Rectal smooth muscle tissue (tissue), 1 donor: ENCODE measurements around the gene SREK1.

Experiments
- H3K27ac ChIP-seq: one replicate; pipeline ENCODE4 v1.7.0; 2013; ENCODE audit warnings: low read depth, low read length, inconsistent platforms
- H3K27me3 ChIP-seq: one replicate; pipeline ENCODE4 v1.7.0; 2013; ENCODE audit warnings: low read length; ENCODE audit not compliant: control insufficient read depth, insufficient read depth
- H3K36me3 ChIP-seq: one replicate; pipeline ENCODE4 v1.7.0; 2013; ENCODE audit warnings: low read length; ENCODE audit not compliant: control insufficient read depth, insufficient read depth
- H3K4me1 ChIP-seq: one replicate; pipeline ENCODE4 v1.7.0; 2013; ENCODE audit warnings: low read length; ENCODE audit not compliant: control insufficient read depth, insufficient read depth
- H3K4me3 ChIP-seq: one replicate; pipeline ENCODE4 v1.7.0; 2013; ENCODE audit warnings: low read length
- H3K9ac ChIP-seq: one replicate; pipeline ENCODE4 v1.7.0; 2013; ENCODE audit warnings: low read length

The SREK1 gene

GRCh38 chr5:66170195-66170919 is 26.3 kb downstream of the SREK1 start:
- H3K27me3 ChIP-seq = no peaks in the 10 kb centered on the region
- no peak overlapping the region for H3K9ac ChIP-seq
- H3K4me1 ChIP-seq = no peaks in the 10 kb centered on the region
- H3K4me3 ChIP-seq = no peak overlapping the region
- H3K36me3 ChIP-seq = peaks cover 4% of the 10 kb centered on the region
- no peak overlapping the region for H3K27ac ChIP-seq

GRCh38 chr5:66171349-66172344 is 27.5 kb downstream of the SREK1 start:
- no peak overlapping the region for H3K27ac ChIP-seq
- no peaks in the 10 kb centered on the region for H3K4me1 ChIP-seq

GRCh38 chr5:66174338-66174737 is 30.2 kb downstream of the SREK1 start:
- Histone ChIP-seq H3K27ac (peak overlapping the region; percentile 30), H3K36me3 (peaks cover 14% of the 10 kb centered on the region), H3K27me3 (no peaks in the 10 kb centered on the region), H3K4me1 (no peaks in the 10 kb centered on the region), H3K4me3 (no peak overlapping the region), H3K9ac (no peak overlapping the region)

More at GRCh38 chr5:66171349-66172344, 27.5 kb downstream of the SREK1 start:
- H3K4me3 ChIP-seq = no peak overlapping the region
- no peak overlapping the region for H3K9ac ChIP-seq
- H3K36me3 ChIP-seq = no peaks in the 10 kb centered on the region
- no peaks in the 10 kb centered on the region for H3K27me3 ChIP-seq

- no peak overlapping the region for H3K4me3 ChIP-seq
- H3K4me1 ChIP-seq = no peaks in the 10 kb centered on the region
- H3K36me3 ChIP-seq = peaks cover 14% of the 10 kb centered on the region
- no peaks in the 10 kb centered on the region for H3K27me3 ChIP-seq
- no peak overlapping the region for H3K9ac ChIP-seq
- no peak overlapping the region for H3K27ac ChIP-seq
Observed at GRCh38 chr5:66178799-66179198, 34.7 kb downstream of the SREK1 start.

- no peaks in the 10 kb centered on the region for H3K27me3 ChIP-seq
- H3K36me3 ChIP-seq = peaks cover 14% of the 10 kb centered on the region
- H3K27ac ChIP-seq = no peak overlapping the region
- no peak overlapping the region for H3K9ac ChIP-seq
- H3K4me1 ChIP-seq = no peaks in the 10 kb centered on the region
- H3K4me3 ChIP-seq = no peak overlapping the region
Observed at GRCh38 chr5:66179297-66180051, 35.4 kb downstream of the SREK1 start.

- no peaks in the 10 kb centered on the region for H3K27me3 ChIP-seq
- H3K36me3 ChIP-seq = peaks cover 14% of the 10 kb centered on the region
- H3K4me3 ChIP-seq = no peak overlapping the region
- H3K9ac ChIP-seq = no peak overlapping the region
- H3K27ac ChIP-seq = no peak overlapping the region
- H3K4me1 ChIP-seq = no peaks in the 10 kb centered on the region
Observed at GRCh38 chr5:66180282-66181155, 36.4 kb downstream of the SREK1 start.

- Histone ChIP-seq H3K4me3 (no peak overlapping the region), H3K27ac (no peak overlapping the region), H3K4me1 (no peaks in the 10 kb centered on the region), H3K27me3 (no peaks in the 10 kb centered on the region), H3K36me3 (no peaks in the 10 kb centered on the region), H3K9ac (no peak overlapping the region)
Observed at GRCh38 chr5:66186108-66186507, 42.0 kb downstream of the SREK1 start.

GRCh38 chr5:66193419-66193818 is 49.3 kb downstream of the SREK1 start:
- Histone ChIP-seq H3K36me3 (no peaks in the 10 kb centered on the region), H3K9ac (no peak overlapping the region), H3K4me1 (no peaks in the 10 kb centered on the region), H3K27me3 (no peaks in the 10 kb centered on the region), H3K4me3 (no peak overlapping the region), H3K27ac (no peak overlapping the region)

GRCh38 chr5:66197764-66198405 is 53.8 kb downstream of the SREK1 start:
- no peaks in the 10 kb centered on the region for H3K27me3 ChIP-seq
- no peak overlapping the region for H3K9ac ChIP-seq
- no peak overlapping the region for H3K27ac ChIP-seq
- H3K36me3 ChIP-seq = no peaks in the 10 kb centered on the region
- no peaks in the 10 kb centered on the region for H3K4me1 ChIP-seq
- no peak overlapping the region for H3K4me3 ChIP-seq

GRCh38 chr5:66198837-66199236 is 54.7 kb downstream of the SREK1 start:
- no peak overlapping the region for H3K27ac ChIP-seq
- no peaks in the 10 kb centered on the region for H3K27me3 ChIP-seq
- peaks cover 4% of the 10 kb centered on the region for H3K4me1 ChIP-seq
- H3K36me3 ChIP-seq = no peaks in the 10 kb centered on the region
- H3K4me3 ChIP-seq = no peak overlapping the region
- H3K9ac ChIP-seq = no peak overlapping the region

GRCh38 chr5:66203531-66203930 is 59.4 kb downstream of the SREK1 start:
- Histone ChIP-seq H3K27ac (peak overlapping the region; percentile 21), H3K27me3 (no peaks in the 10 kb centered on the region), H3K4me3 (peak overlapping the region; percentile 32), H3K4me1 (peaks cover 21% of the 10 kb centered on the region), H3K9ac (no peak overlapping the region), H3K36me3 (no peaks in the 10 kb centered on the region)
